Esophagus (tissue), 2 donors: ENCODE data around the gene RPL31. TPM values are rescaled to one million over a fixed set of nuclear protein-coding genes. Genes with fewer than 3 reads are reported as not detected.

Experiments
- H3K27ac ChIP-seq, 2 donors: one replicate each; pipeline ENCODE4 v1.5.1; 2013; ENCODE audit warnings: low read depth in 2 of 2, mild to moderate bottlenecking in 2 of 2, inconsistent platforms in 1 of 2, low read length in 1 of 2, moderate library complexity in 1 of 2
- H3K27me3 ChIP-seq, 2 donors: one replicate each; pipeline ENCODE4 v1.6.1; 2013; ENCODE audit warnings: low read length in 2 of 2, control low read depth in 1 of 2, mild to moderate bottlenecking in 1 of 2; ENCODE audit not compliant: insufficient read depth in 2 of 2, control insufficient read depth in 1 of 2
- H3K36me3 ChIP-seq, 2 donors: one replicate each; pipeline ENCODE4 v1.6.1; 2013; ENCODE audit warnings: low read length in 1 of 2; ENCODE audit not compliant: control insufficient read depth in 2 of 2, insufficient read depth in 2 of 2
- H3K4me1 ChIP-seq, 2 donors: one replicate each; pipeline ENCODE4 v1.6.1; 2013; ENCODE audit warnings: low read length in 1 of 2; ENCODE audit not compliant: control insufficient read depth in 2 of 2, insufficient read depth in 2 of 2
- H3K4me3 ChIP-seq, 2 donors: one replicate each; pipeline ENCODE4 v1.5.1; 2013; ENCODE audit warnings: low read length in 2 of 2, mild to moderate bottlenecking in 2 of 2, low read depth in 1 of 2, moderate library complexity in 1 of 2
- H3K9me3 ChIP-seq, 2 donors: one replicate each; pipeline ENCODE4 v1.6.1; 2013; ENCODE audit warnings: mild to moderate bottlenecking in 2 of 2, low read depth in 1 of 2, low read length in 1 of 2, moderate library complexity in 1 of 2; ENCODE audit not compliant: control insufficient read depth in 2 of 2, insufficient read depth in 1 of 2
- WGBS, 2 donors: extraction: QIAGEN DNeasy Blood & Tissue Kit; methylation state at CpG; one replicate each; pipeline ENCODE4 v1.1.7; 2013; 5-methylcytosine and 5-hydroxymethylcytosine counted together
- polyA plus RNA-seq, 2 donors: library from polyadenylated mRNA; stranded (reverse); fragments of 200-250 nt; gene quantifications; one replicate each; pipeline ENCODE4 v1.2.3, GENCODE V29; 2013
- donor health status: healthy with polysubstance abuse.
- donor health status: Bipolar disorder and iron deficiency.

RPL31 gene
- polyA plus RNA-seq, 2 donors, result 5,749 to 6,812 TPM

DNA sequence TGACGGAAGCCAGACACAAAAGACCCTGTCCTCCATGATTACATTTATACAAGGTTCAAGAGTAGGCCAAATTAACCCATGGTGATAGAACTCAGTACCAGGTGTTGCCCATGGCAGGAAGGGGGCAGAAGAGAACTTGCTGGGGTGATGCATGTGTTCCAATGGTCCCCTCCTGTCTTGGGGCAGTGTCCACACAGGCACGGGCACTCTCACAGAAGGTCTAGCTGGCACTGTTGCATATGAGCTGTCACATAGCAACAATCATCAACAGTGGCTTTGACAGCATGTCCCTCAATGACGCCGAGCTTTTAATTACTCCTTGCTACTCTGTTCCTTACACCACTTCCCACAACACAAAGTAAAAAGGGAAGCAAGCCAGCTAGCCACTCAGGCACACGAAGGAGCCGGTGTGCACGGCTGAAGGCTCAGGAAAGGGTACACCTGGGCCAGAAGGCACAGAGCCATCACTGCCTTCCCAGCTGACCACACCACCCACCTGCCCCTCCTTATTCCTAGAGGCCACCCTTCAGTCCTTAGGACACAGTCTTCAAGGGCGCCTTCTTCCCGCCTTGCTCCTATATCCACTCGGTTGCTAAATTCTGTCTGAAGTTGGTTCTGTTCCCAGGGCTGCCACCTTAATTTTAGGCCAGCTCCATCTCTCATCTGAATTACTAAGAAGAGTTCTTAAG, 28.9 kb downstream of the RPL31 start:
- H3K36me3 ChIP-seq, result peaks cover 6 to 37% of the 10 kb centered on the region in 2 donors
- H3K4me1 ChIP-seq, result no peaks in the 10 kb centered on the region
- no peak overlapping the region for H3K4me3 ChIP-seq
- H3K27ac ChIP-seq, result no peak overlapping the region
- no peaks in the 10 kb centered on the region for H3K9me3 ChIP-seq
- no peaks in the 10 kb centered on the region for H3K27me3 ChIP-seq
- 83 to 87% methylated on average over 10 of the region's 10 CpGs for WGBS, 2 donors

- Histone ChIP-seq H3K27me3 (no peaks in the 10 kb centered on the region), H3K9me3 (no peaks in the 10 kb centered on the region), H3K27ac (no peak overlapping the region), H3K36me3 (peaks cover 8 to 32% of the 10 kb centered on the region in 2 donors), H3K4me1 (no peaks in the 10 kb centered on the region), H3K4me3 (no peak overlapping the region)
- WGBS, 2 donors, result 83 to 87% methylated on average over 15 of the region's 15 CpGs
Measured at GRCh38 chr2:101032084-101032776, 30.1 kb downstream of the RPL31 start.

- Histone ChIP-seq H3K27ac (no peak overlapping the region), H3K4me3 (no peak overlapping the region), H3K9me3 (no peaks in the 10 kb centered on the region), H3K36me3 (peaks cover 9 to 39% of the 10 kb centered on the region in 2 donors), H3K4me1 (no peaks in the 10 kb centered on the region), H3K27me3 (no peaks in the 10 kb centered on the region)
- WGBS, 2 donors, result 69 to 70% methylated on average over 2 of the region's 2 CpGs
Measured at GRCh38 chr2:101036562-101036961, 34.5 kb downstream of the RPL31 start.

- H3K36me3 ChIP-seq, result peaks cover 8 to 36% of the 10 kb centered on the region in 2 donors
- whole genome bisulfite sequencing, 2 donors, result 91 to 93% methylated on average over 19 of the region's 19 CpGs
- H3K27ac ChIP-seq, result no peak overlapping the region
- no peaks in the 10 kb centered on the region for H3K27me3 ChIP-seq
- no peak overlapping the region for H3K4me3 ChIP-seq
- no peaks in the 10 kb centered on the region for H3K9me3 ChIP-seq
- H3K4me1 ChIP-seq, result no peaks in the 10 kb centered on the region
Measured at GRCh38 chr2:101037161-101037755, 35.2 kb downstream of the RPL31 start.

GRCh38 chr2:101038455-101039255, 36.6 kb downstream of the RPL31 start:
- H3K27ac ChIP-seq, result no peak overlapping the region
- 89% methylated on average over 21 of the region's 21 CpGs for WGBS, 2 donors
- peaks cover 8 to 28% of the 10 kb centered on the region in 2 donors for H3K36me3 ChIP-seq
- no peaks in the 10 kb centered on the region for H3K4me1 ChIP-seq
- no peak overlapping the region for H3K4me3 ChIP-seq
- no peaks in the 10 kb centered on the region for H3K9me3 ChIP-seq
- no peaks in the 10 kb centered on the region for H3K27me3 ChIP-seq

DNA sequence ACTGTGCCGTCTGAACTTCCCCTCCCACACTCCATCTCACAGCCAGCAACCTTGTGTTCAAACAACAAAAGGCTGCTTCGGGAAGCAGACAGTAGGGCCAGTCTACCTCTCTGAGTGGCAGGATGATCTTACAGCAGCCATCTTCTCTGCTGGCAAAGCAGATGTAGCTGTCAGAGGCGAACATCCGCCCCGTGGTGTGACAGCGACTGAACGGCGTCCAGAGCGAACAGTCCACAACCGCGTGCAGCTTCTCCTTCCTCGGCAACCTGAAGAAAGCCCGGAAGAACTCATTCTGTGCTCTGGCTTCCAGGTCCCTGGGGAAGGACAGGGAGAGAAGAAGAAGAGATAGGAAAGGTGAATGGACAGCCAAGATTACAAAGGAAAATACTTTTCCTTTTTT, 38.0 kb downstream of the RPL31 start:
- no peak overlapping the region for H3K4me3 ChIP-seq
- no peak overlapping the region for H3K27ac ChIP-seq
- peaks cover 8 to 25% of the 10 kb centered on the region in 2 donors for H3K36me3 ChIP-seq
- 88 to 91% methylated on average over 13 of the region's 13 CpGs for WGBS, 2 donors
- no peaks in the 10 kb centered on the region for H3K4me1 ChIP-seq
- H3K9me3 ChIP-seq, result no peaks in the 10 kb centered on the region
- H3K27me3 ChIP-seq, result no peaks in the 10 kb centered on the region

DNA sequence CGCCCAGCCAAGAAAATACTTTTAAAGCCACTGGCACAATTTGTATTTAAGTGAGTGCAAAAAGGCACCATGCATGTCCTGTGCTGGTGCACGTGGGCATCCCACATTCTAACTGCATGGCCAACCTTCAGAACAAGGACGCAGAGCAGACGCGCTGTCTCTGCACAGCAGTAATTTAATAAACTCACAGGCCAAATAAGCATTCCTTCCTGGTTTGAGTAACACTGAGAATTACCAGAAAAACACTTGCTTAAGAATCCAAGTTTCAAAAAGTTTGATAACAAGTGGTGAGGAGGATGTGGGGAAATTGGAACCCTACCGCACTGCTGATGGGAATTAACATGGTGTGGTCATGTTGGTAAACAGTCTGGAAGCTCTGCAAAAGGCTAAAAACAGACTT, 38.7 kb downstream of the RPL31 start:
- Histone ChIP-seq H3K36me3 (peaks cover 8 to 19% of the 10 kb centered on the region in 2 donors), H3K27me3 (no peaks in the 10 kb centered on the region), H3K27ac (no peak overlapping the region), H3K9me3 (no peaks in the 10 kb centered on the region), H3K4me3 (no peak overlapping the region), H3K4me1 (peaks cover 2% of the 10 kb centered on the region in 2 donors)
- WGBS, 2 donors, result 92 to 96% methylated on average over 6 of the region's 6 CpGs

DNA sequence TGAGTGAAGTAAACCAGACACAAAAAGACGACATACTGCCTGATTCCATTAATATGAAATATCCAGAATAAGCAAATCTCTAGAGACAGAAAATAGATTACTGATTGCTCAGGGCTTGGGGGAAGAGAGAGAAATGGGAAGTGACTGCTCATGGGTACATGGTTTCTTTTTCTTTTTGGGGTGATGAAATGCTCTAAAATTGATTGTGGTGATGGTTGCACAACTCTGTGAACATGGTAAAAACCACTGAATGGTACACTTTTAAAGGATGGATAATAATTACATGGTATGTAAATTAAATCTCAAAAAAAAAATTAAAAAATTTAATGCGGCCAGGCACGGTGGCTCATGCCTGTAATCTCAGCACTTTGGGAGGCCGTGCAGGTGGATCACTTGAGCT, 39.3 kb downstream of the RPL31 start:
- H3K27ac ChIP-seq, result no peak overlapping the region
- H3K36me3 ChIP-seq, result peaks cover 8 to 19% of the 10 kb centered on the region in 2 donors
- no peaks in the 10 kb centered on the region for H3K9me3 ChIP-seq
- H3K27me3 ChIP-seq, result no peaks in the 10 kb centered on the region
- no peak overlapping the region for H3K4me3 ChIP-seq
- 87 to 90% methylated on average over 4 of the region's 4 CpGs for WGBS, 2 donors
- H3K4me1 ChIP-seq, result peaks cover 2% of the 10 kb centered on the region in 2 donors

DNA sequence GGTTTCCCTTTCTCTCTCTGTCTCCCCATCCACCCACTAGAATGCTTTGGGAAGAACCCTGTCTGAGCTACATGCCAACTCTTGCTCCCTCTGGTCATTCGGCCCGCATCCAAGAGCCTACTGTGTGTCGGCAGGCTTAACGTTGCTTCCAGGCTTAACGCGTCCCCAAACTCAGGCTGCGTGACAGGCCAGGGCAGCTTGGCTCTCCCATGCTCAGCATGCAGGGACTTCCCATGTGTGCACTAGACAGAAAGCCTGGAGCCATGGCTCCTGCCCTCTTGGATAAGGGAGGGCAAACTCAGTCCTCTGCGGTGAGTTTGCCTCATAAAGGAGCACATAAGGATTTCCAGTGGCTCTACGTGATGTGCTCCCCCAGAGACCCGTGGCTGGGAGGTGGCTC, 43.2 kb downstream of the RPL31 start:
- 73 to 79% methylated on average over 10 of the region's 10 CpGs for WGBS, 2 donors
- Histone ChIP-seq H3K36me3 (no peaks in the 10 kb centered on the region), H3K9me3 (no peaks in the 10 kb centered on the region)

More for the DNA sequence above, 43.2 kb downstream of the RPL31 start:
- H3K4me3 ChIP-seq, result no peak overlapping the region
- H3K27me3 ChIP-seq, result no peaks in the 10 kb centered on the region
- H3K4me1 ChIP-seq, result peaks cover 4 to 13% of the 10 kb centered on the region in 2 donors
- H3K27ac ChIP-seq, result no peak overlapping the region
